Activated naive CD8-positive, alpha-beta T cell treated with anti-CD3 and anti-CD28 coated beads, Interleukin-2, amount 50 U/mL, for 24 hours (primary cell): Measurements from ENCODE around the gene LRGUK.
"Not testable (repeated sequence)": the region's sequence is repeated elsewhere in the genome, so short reads cannot be mapped to it uniquely, and the experiment has no call there.

Experiments
- ATAC-seq: fragments of 150-1000 bp; cut with Tn5 transposase; one replicate; pipeline ENCODE4 v1.10.0; 2021
- DNase-seq: peaks from one replicate; pipeline ENCODE4 v3.0.0; 2021
- H3K27ac Mint-ChIP-seq: one replicate; pipeline ENCODE4 v1.8.0; 2021; ENCODE audit warnings: mild to moderate bottlenecking, mixed read lengths
- H3K27me3 Mint-ChIP-seq: one replicate; pipeline ENCODE4 v1.8.0; 2021; ENCODE audit warnings: mixed read lengths
- H3K36me3 Mint-ChIP-seq: one replicate; pipeline ENCODE4 v1.8.0; 2021; ENCODE audit warnings: low read depth, mixed read lengths
- H3K4me1 Mint-ChIP-seq: one replicate; pipeline ENCODE4 v1.8.0; 2021; ENCODE audit warnings: mixed read lengths
- H3K4me3 Mint-ChIP-seq: one replicate; pipeline ENCODE4 v1.8.0; 2021; ENCODE audit warnings: mild to moderate bottlenecking, moderate library complexity, mixed read lengths
- H3K9me3 Mint-ChIP-seq: one replicate; pipeline ENCODE4 v1.8.0; 2021; ENCODE audit warnings: mixed read lengths

The LRGUK gene, protein sequence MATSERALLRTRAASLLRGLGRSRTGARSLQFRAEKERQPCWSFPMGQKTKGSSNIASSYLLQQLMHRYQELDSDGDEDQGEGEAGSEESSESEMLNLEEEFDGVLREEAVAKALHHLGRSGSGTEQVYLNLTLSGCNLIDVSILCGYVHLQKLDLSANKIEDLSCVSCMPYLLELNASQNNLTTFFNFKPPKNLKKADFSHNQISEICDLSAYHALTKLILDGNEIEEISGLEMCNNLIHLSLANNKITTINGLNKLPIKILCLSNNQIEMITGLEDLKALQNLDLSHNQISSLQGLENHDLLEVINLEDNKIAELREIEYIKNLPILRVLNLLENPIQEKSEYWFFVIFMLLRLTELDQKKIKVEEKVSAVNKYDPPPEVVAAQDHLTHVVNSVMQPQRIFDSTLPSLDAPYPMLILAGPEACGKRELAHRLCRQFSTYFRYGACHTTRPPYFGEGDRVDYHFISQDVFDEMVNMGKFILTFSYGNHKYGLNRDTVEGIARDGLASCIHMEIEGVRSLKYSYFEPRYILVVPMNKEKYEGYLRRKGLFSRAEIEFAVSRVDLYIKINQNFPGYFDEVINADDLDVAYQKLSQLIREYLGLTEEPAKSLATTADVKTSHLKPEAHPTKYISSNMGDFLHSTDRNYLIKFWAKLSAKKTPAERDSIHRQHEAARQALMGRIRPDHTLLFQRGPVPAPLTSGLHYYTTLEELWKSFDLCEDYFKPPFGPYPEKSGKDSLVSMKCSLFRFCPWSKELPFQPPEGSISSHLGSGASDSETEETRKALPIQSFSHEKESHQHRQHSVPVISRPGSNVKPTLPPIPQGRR

GRCh38 chr7:134126966-134127848 lies at the start of gene LRGUK:
Gene LRGUK (plus strand): TSS chr7:134127340. CDS start chr7:134127368, 28 bp downstream.
- ATAC-seq (peak; percentile 100), DNase-seq (peak; percentile 74)
- Mint-ChIP-seq H3K4me1 (peaks cover 13% of the 10 kb centered on the region), H3K4me3 (peak within 1 kb of the TSS; percentile 84), H3K36me3 (no peaks in the 10 kb centered on the region), H3K27me3 (peaks cover 18% of the 10 kb centered on the region), H3K27ac (no peak within 1 kb of the TSS), H3K9me3 (no peaks in the 10 kb centered on the region)

DNA sequence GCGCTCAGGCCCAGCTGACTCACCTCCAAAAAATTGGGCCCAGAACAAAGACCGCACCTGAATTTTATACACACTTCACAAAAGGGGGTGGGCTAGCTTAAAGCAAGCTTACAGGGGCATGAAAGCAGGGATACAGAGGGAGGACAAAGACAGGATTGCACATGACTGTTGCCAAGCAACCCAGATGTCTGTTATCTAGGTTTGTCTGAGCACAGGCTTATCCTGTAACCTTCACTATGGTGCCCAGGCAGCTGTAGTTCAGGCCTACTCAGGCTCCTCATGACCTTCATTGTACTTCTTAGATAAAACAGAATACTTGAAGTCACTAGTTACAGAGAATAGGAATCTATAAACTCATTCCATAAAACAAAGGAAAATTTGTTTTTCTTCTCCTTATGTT lies 49.6 kb upstream of the LRGUK start:
- H3K27ac Mint-ChIP-seq, H3K27me3 Mint-ChIP-seq, H3K4me1 Mint-ChIP-seq, ATAC-seq, H3K4me3 Mint-ChIP-seq, DNase-seq: not testable (repeated sequence)
- Mint-ChIP-seq H3K36me3 (peaks cover 24% of the 10 kb centered on the region), H3K9me3 (peaks cover 23% of the 10 kb centered on the region)

DNA sequence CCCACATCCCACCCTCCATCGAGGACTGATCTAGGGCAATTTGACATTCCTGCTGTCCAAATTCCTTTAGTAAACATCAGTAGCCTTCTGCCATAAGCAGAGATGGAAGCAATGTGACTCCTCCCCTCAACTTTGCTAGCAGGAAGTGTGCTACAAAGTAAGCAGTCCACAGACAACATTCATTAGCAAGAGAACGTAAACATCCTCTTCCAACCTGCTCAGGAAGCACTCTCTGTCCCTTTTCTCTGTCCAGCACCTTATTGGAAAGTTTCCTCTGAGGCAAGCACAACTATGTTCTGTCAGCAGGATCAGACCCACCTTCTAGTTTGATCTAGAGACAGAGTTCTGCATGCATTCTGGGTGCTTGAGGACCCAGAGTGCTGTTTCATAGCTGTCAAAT lies 48.1 kb upstream of the LRGUK start:
- Mint-ChIP-seq H3K4me3 (no peak overlapping the region), H3K9me3 (peaks cover 23% of the 10 kb centered on the region), H3K27ac (no peak overlapping the region), H3K36me3 (peaks cover 21% of the 10 kb centered on the region), H3K4me1 (no peaks in the 10 kb centered on the region), H3K27me3 (no peaks in the 10 kb centered on the region)
- DNase-seq (no peak), ATAC-seq (no peak)

DNA sequence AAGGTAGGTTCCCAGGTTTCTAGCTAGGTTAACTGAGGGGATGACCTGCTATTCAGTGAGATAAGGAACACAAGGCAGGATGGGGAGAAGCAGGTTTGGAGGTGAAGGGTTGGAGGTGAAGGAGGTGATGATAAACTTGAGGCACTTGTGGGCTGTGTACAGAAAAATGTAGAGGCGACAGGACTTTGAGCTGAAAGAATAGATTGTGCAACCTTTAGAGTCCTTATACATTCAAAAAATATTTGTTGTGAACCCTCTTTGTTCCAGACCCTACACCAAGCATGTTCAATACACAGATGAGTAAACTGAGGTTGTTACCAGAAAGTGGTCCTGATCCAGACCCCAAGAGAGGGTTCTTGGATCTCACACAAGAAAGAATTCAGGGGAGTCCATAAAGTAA lies 45.4 kb upstream of the LRGUK start:
- peaks cover 9% of the 10 kb centered on the region for H3K9me3 Mint-ChIP-seq
- ATAC-seq (no peak), DNase-seq (no peak)
- H3K36me3 Mint-ChIP-seq: peaks cover 4% of the 10 kb centered on the region
- no peak overlapping the region for H3K27ac Mint-ChIP-seq
- H3K4me1 Mint-ChIP-seq: no peaks in the 10 kb centered on the region
- no peaks in the 10 kb centered on the region for H3K27me3 Mint-ChIP-seq
- no peak overlapping the region for H3K4me3 Mint-ChIP-seq

GRCh38 chr7:134083766-134084487 lies 43.2 kb upstream of the LRGUK start:
- peaks cover 19% of the 10 kb centered on the region for H3K9me3 Mint-ChIP-seq
- H3K36me3 Mint-ChIP-seq: peaks cover 2% of the 10 kb centered on the region
- no peak for DNase-seq
- no peak overlapping the region for H3K4me3 Mint-ChIP-seq
- no peaks in the 10 kb centered on the region for H3K4me1 Mint-ChIP-seq
- no peaks in the 10 kb centered on the region for H3K27me3 Mint-ChIP-seq
- no peak overlapping the region for H3K27ac Mint-ChIP-seq
- no peak for ATAC-seq

DNA sequence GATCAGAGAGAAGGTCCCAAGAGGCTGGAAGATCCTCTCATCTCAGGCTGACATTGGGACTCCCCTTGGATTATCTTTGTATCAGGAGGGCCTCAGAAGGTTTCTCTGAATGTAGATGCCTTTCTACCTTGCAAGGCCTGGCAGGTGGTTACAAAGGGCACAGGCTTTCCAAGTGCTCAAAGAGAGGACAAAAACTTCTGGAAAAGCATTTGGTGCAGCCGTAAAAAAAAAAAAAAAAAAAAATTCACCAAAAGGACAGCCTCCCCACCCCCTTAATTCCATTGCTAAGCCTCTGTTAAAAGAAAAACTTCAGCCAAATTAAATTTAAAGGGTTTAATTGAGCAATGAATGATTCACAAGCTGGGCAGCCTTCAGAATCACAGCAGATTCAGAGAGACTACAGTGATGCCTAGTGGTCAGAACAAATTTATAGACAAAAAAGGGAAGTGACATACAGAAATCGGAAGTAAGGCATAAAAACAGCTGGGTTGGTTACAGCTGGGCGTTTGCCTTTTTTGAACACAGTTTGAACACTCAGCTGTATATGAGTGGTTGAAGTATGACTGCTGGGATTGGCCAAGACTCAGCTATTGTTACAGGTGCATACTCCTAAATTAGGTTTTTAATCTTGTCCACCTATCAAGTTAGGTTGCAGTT lies 42.5 kb upstream of the LRGUK start:
- ATAC-seq: no peak

DNA sequence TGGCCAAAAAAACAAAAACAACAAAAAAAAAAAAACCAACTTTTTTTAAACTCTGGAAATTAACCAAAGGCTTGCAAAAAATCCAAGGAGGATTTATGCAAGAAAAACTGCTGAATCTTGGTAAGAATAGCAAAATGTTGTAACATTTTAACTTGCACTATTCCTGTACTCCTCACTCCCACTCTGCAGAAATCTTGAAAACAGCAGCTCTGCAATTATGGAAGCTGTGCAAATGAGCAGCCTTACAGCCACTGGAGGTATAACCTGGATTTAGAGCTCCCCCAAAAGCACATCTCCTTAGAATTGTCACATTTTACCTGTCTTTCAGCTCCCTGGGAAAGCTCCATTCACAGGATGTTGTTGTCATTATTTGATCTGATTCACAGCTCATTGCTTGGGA lies 41.8 kb upstream of the LRGUK start:
- DNase-seq (no peak), ATAC-seq (no peak)
- H3K27ac Mint-ChIP-seq: no peak overlapping the region
- peaks cover 32% of the 10 kb centered on the region for H3K9me3 Mint-ChIP-seq
- no peak overlapping the region for H3K4me3 Mint-ChIP-seq
- H3K27me3 Mint-ChIP-seq: no peaks in the 10 kb centered on the region
- peaks cover 7% of the 10 kb centered on the region for H3K36me3 Mint-ChIP-seq
- H3K4me1 Mint-ChIP-seq: no peaks in the 10 kb centered on the region

More for the DNA sequence above, 42.5 kb upstream of the LRGUK start:
- no peak for DNase-seq
- Mint-ChIP-seq H3K4me1 (no peaks in the 10 kb centered on the region), H3K36me3 (peaks cover 7% of the 10 kb centered on the region), H3K27me3 (no peaks in the 10 kb centered on the region), H3K27ac (no peak overlapping the region), H3K4me3 (no peak overlapping the region), H3K9me3 (peaks cover 26% of the 10 kb centered on the region)

GRCh38 chr7:134086998-134087735 lies 40.0 kb upstream of the LRGUK start:
- H3K9me3 Mint-ChIP-seq: peaks cover 32% of the 10 kb centered on the region

DNA sequence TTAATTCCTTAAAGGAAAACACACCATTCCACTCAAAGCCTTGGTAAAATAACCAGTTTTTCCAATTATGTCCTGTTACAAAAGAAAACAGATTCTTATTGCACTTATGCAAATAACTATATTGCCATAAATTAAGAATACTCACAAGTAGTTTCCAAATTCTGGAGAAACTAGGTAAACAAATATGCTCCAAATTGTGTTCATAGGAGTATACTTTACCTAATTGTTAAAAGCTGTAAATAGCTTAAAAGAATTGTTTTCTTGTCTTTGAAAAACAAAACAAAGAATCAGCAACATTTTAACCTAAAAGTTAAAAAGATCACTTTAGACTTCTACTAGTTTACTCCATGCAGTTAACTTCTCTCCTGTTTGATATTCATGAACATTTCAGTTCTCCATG lies 38.9 kb upstream of the LRGUK start:
- ATAC-seq (no peak), DNase-seq (no peak)
- Mint-ChIP-seq H3K4me1 (no peaks in the 10 kb centered on the region), H3K4me3 (no peak overlapping the region), H3K27me3 (no peaks in the 10 kb centered on the region), H3K36me3 (peaks cover 6% of the 10 kb centered on the region), H3K27ac (no peak overlapping the region), H3K9me3 (peaks cover 39% of the 10 kb centered on the region)

More at GRCh38 chr7:134086998-134087735, 40.0 kb upstream of the LRGUK start:
- DNase-seq: no peak
- H3K4me3 Mint-ChIP-seq: no peak overlapping the region
- no peak for ATAC-seq
- H3K4me1 Mint-ChIP-seq: no peaks in the 10 kb centered on the region
- H3K27ac Mint-ChIP-seq: no peak overlapping the region
- H3K36me3 Mint-ChIP-seq: peaks cover 6% of the 10 kb centered on the region
- no peaks in the 10 kb centered on the region for H3K27me3 Mint-ChIP-seq

- Mint-ChIP-seq H3K27ac (no peak overlapping the region), H3K27me3 (no peaks in the 10 kb centered on the region), H3K4me3 (no peak overlapping the region), H3K9me3 (peaks cover 47% of the 10 kb centered on the region), H3K36me3 (peaks cover 6% of the 10 kb centered on the region), H3K4me1 (no peaks in the 10 kb centered on the region)
- no peak for DNase-seq
- ATAC-seq: no peak
Measured at GRCh38 chr7:134089446-134089845, 37.7 kb upstream of the LRGUK start.

GRCh38 chr7:134098072-134098471 lies 29.1 kb upstream of the LRGUK start:
- Mint-ChIP-seq H3K4me3 (no peak overlapping the region), H3K27me3 (no peaks in the 10 kb centered on the region), H3K27ac (no peak overlapping the region), H3K4me1 (no peaks in the 10 kb centered on the region), H3K9me3 (peaks cover 32% of the 10 kb centered on the region), H3K36me3 (no peaks in the 10 kb centered on the region)
- ATAC-seq: no peak
- DNase-seq: no peak

- no peaks in the 10 kb centered on the region for H3K4me1 Mint-ChIP-seq
Measured at GRCh38 chr7:134101716-134102115, 25.4 kb upstream of the LRGUK start.

GRCh38 chr7:134104166-134104565 lies 23.0 kb upstream of the LRGUK start:
- no peaks in the 10 kb centered on the region for H3K4me1 Mint-ChIP-seq
- H3K4me3 Mint-ChIP-seq: no peak overlapping the region
- no peak for DNase-seq
- no peaks in the 10 kb centered on the region for H3K36me3 Mint-ChIP-seq
- no peaks in the 10 kb centered on the region for H3K27me3 Mint-ChIP-seq
- ATAC-seq: no peak
- no peaks in the 10 kb centered on the region for H3K9me3 Mint-ChIP-seq
- H3K27ac Mint-ChIP-seq: no peak overlapping the region

More at GRCh38 chr7:134101716-134102115, 25.4 kb upstream of the LRGUK start:
- Mint-ChIP-seq H3K36me3 (no peaks in the 10 kb centered on the region), H3K9me3 (peaks cover 4% of the 10 kb centered on the region), H3K27me3 (no peaks in the 10 kb centered on the region), H3K4me3 (no peak overlapping the region), H3K27ac (no peak overlapping the region)
- no peak for DNase-seq
- no peak for ATAC-seq
